ENCODE data around the gene DFFB. TPM values are rescaled to one million over a fixed set of nuclear protein-coding genes. Genes with fewer than 3 reads are reported as not detected.

The DFFB gene
- total and polyA plus RNA-seq, 9 of the 15 experiments (the other 6 are each of a cell fraction or from before 2014, with no cell fraction given), result 2.3 to 15.8 (median 11.5) TPM

DNA sequence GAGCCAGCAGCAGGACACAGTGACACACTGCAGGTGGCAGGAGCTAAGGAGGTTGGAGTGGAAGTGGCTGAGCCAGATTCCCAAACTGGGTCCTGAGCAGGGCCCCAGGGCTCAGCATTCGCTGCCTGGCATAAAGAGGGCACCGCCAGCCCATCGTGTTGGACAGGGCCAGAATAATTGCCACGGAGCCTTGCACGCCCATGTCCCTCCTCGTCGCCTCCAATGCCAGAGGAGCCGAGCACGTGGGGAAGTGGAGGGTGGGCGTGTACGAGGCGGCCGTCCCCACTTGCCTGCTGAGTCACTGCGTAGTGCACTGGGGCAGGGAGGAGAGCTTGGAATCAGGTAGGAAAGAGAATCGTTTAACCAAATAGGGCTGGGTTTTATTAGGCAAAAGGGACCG, 34.9 kb upstream of the DFFB start (continued):
- TF ChIP-seq MXI1 (IDR thresholded peaks at IDR 0.05; ENCODE audit: low read depth, low read length), result 0 out of 2 replicates have a peak, but pooled peaks have one; percentile 47
- 0 out of 2 replicates have a peak, but pooled peaks have one; percentile 31 for TF ChIP-seq ZKSCAN1 (IDR thresholded peaks at IDR 0.05; ENCODE audit: low read depth, low read length)
- peak in 1 of 2 experiments; percentile 63; a peak in 2 of 4 replicates for TF ChIP-seq HDAC1 (IDR thresholded peaks at IDR 0.05)
- TF ChIP-seq NR2C2 (CRISPR knock-in tag; IDR thresholded peaks at IDR 0.05), result no peak
- no peak for TF ChIP-seq NR2C2 (tag; IDR thresholded peaks at IDR 0.05)
- no peak for TF ChIP-seq ZNF197 (CRISPR knock-in tag; IDR thresholded peaks at IDR 0.05; ENCODE audit: low read depth)
- no peak for TF ChIP-seq MCM3 (IDR thresholded peaks at IDR 0.05)
- peak; percentile 38; the same call in 1 of the 2 replicates for TF ChIP-seq EGR1 (conservative IDR thresholded peaks at IDR 0.05)
- TF ChIP-seq KLF13 (tag; IDR thresholded peaks at IDR 0.05; ENCODE audit: borderline replicate concordance, low read depth), result peak; percentile 65; the same call in 1 of the 2 replicates
- TF ChIP-seq, protein P1, sequence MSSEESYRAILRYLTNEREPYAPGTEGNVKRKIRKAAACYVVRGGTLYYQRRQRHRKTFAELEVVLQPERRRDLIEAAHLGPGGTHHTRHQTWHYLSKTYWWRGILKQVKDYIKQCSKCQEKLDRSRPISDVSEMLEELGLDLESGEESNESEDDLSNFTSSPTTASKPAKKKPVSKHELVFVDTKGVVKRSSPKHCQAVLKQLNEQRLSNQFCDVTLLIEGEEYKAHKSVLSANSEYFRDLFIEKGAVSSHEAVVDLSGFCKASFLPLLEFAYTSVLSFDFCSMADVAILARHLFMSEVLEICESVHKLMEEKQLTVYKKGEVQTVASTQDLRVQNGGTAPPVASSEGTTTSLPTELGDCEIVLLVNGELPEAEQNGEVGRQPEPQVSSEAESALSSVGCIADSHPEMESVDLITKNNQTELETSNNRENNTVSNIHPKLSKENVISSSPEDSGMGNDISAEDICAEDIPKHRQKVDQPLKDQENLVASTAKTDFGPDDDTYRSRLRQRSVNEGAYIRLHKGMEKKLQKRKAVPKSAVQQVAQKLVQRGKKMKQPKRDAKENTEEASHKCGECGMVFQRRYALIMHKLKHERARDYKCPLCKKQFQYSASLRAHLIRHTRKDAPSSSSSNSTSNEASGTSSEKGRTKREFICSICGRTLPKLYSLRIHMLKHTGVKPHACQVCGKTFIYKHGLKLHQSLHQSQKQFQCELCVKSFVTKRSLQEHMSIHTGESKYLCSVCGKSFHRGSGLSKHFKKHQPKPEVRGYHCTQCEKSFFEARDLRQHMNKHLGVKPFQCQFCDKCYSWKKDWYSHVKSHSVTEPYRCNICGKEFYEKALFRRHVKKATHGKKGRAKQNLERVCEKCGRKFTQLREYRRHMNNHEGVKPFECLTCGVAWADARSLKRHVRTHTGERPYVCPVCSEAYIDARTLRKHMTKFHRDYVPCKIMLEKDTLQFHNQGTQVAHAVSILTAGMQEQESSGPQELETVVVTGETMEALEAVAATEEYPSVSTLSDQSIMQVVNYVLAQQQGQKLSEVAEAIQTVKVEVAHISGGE (CRISPR knock-in tag; IDR thresholded peaks at IDR 0.05), result no peak
- no peak for TF ChIP-seq PRPF4 (IDR thresholded peaks at IDR 0.05; ENCODE audit: insufficient read depth, low read depth, low read length, poor library complexity, severe bottlenecking)
- TF ChIP-seq HSF4 (CRISPR knock-in tag; IDR thresholded peaks at IDR 0.05; ENCODE audit: borderline replicate concordance), result no peak
- TF ChIP-seq L3MBTL2 (IDR thresholded peaks at IDR 0.05), result peak; percentile 74
- TF ChIP-seq XRCC5 (IDR thresholded peaks at IDR 0.05; ENCODE audit: low read depth, low read length), result no peak
- no peak for TF ChIP-seq EP400 (IDR thresholded peaks at IDR 0.05)
- TF ChIP-seq, protein P2, sequence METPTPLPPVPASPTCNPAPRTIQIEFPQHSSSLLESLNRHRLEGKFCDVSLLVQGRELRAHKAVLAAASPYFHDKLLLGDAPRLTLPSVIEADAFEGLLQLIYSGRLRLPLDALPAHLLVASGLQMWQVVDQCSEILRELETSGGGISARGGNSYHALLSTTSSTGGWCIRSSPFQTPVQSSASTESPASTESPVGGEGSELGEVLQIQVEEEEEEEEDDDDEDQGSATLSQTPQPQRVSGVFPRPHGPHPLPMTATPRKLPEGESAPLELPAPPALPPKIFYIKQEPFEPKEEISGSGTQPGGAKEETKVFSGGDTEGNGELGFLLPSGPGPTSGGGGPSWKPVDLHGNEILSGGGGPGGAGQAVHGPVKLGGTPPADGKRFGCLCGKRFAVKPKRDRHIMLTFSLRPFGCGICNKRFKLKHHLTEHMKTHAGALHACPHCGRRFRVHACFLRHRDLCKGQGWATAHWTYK (CRISPR knock-in tag; IDR thresholded peaks at IDR 0.05), result no peak
- TF ChIP-seq BHLHE40 (IDR thresholded peaks at IDR 0.05; ENCODE audit: low read length), result peak; percentile 63
- no peak for TF ChIP-seq FOXA1 (IDR thresholded peaks at IDR 0.05; ENCODE audit: borderline replicate concordance)
- TF ChIP-seq, protein P3, sequence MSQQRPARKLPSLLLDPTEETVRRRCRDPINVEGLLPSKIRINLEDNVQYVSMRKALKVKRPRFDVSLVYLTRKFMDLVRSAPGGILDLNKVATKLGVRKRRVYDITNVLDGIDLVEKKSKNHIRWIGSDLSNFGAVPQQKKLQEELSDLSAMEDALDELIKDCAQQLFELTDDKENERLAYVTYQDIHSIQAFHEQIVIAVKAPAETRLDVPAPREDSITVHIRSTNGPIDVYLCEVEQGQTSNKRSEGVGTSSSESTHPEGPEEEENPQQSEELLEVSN (IDR thresholded peaks at IDR 0.05; ENCODE audit: borderline replicate concordance in 1 of 2, extremely low read depth in 1 of 2, insufficient read depth in 1 of 2, insufficient read length in 1 of 2, low read depth in 1 of 2, low read length in 1 of 2, poor library complexity in 1 of 2, severe bottlenecking in 1 of 2), result peak; percentile 61 to 67
- TF ChIP-seq CREBBP (IDR thresholded peaks at IDR 0.05; ENCODE audit: low read depth, low read length), result no peak
- no peak for TF ChIP-seq NCOA2 (IDR thresholded peaks at IDR 0.05; ENCODE audit: partially characterized antibody in 2 of 2)
- TF ChIP-seq, protein P4, sequence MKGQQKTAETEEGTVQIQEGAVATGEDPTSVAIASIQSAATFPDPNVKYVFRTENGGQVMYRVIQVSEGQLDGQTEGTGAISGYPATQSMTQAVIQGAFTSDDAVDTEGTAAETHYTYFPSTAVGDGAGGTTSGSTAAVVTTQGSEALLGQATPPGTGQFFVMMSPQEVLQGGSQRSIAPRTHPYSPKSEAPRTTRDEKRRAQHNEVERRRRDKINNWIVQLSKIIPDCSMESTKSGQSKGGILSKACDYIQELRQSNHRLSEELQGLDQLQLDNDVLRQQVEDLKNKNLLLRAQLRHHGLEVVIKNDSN (CRISPR knock-in tag; IDR thresholded peaks at IDR 0.05), result peak; percentile 70

All from K562 (cell line).